GM23248 (cell line): Measurements from ENCODE around the gene KCNK6. TPM values are rescaled to one million over a fixed set of nuclear protein-coding genes. Genes with fewer than 3 reads are reported as not detected.

Source experiments
- DNase-seq: peaks from one replicate; pipeline ENCODE4 v3.0.0-alpha.2; 2015
- H2AFZ ChIP-seq: fragments of 200-600 bp; sonication (generic); 2 replicates; pipeline ENCODE4 v1.6.1; 2016; ENCODE audit warnings: antibody characterized with exemption
- H3F3A ChIP-seq: fragments of 200-600 bp; sonication (generic); 2 replicates; pipeline ENCODE4 v1.6.1; 2016; ENCODE audit warnings: mild to moderate bottlenecking, antibody characterized with exemption, mixed run types; ENCODE audit not compliant: insufficient read depth
- H3K27ac ChIP-seq: fragments of 200-600 bp; sonication (generic); 2 replicates; pipeline ENCODE4 v1.5.1; 2016; ENCODE audit warnings: mild to moderate bottlenecking
- H3K27me3 ChIP-seq: fragments of 200-600 bp; sonication (generic); replicated peaks from 2 replicates; pipeline ENCODE4 v1.6.1; 2016; ENCODE audit warnings: mild to moderate bottlenecking; ENCODE audit not compliant: insufficient read depth
- H3K36me3 ChIP-seq: fragments of 200-600 bp; sonication (generic); 2 replicates; pipeline ENCODE4 v1.6.1; 2016; ENCODE audit warnings: low read depth, mild to moderate bottlenecking
- H3K4me1 ChIP-seq: fragments of 200-600 bp; sonication (generic); 2 replicates; pipeline ENCODE4 v1.6.1; 2016; ENCODE audit warnings: mild to moderate bottlenecking; ENCODE audit not compliant: insufficient read depth
- H3K4me2 ChIP-seq: fragments of 200-600 bp; sonication (generic); one replicate; pipeline ENCODE4 v1.6.1; 2016; ENCODE audit warnings: mild to moderate bottlenecking; ENCODE audit not compliant: unreplicated experiment
- H3K4me3 ChIP-seq: fragments of 200-600 bp; sonication (generic); 2 replicates; pipeline ENCODE4 v1.5.1; 2016; ENCODE audit warnings: mild to moderate bottlenecking
- H3K79me2 ChIP-seq: fragments of 200-600 bp; sonication (generic); 2 replicates; pipeline ENCODE4 v1.6.1; 2016; ENCODE audit warnings: mild to moderate bottlenecking; ENCODE audit not compliant: insufficient read depth
- H3K9ac ChIP-seq: fragments of 200-600 bp; sonication (generic); 2 replicates; pipeline ENCODE4 v1.6.1; 2016; ENCODE audit warnings: mild to moderate bottlenecking
- H3K9me2 ChIP-seq: fragments of 200-600 bp; sonication (generic); 2 replicates; pipeline ENCODE4 v1.6.1; 2016; ENCODE audit warnings: mixed run types, mild to moderate bottlenecking, moderate library complexity; ENCODE audit not compliant: insufficient read depth
- H3K9me3 ChIP-seq: fragments of 200-600 bp; sonication (generic); one replicate; pipeline ENCODE4 v1.6.1; 2017; ENCODE audit warnings: low read depth
- H4K20me1 ChIP-seq: fragments of 200-600 bp; sonication (generic); 2 replicates; pipeline ENCODE4 v1.6.0; 2016; ENCODE audit not compliant: insufficient read depth
- EZH2 ChIP-seq: fragments of 200-600 bp; sonication (generic); IDR thresholded peaks from 2 replicates; pipeline ENCODE4 v1.6.1; 2018; ENCODE audit warnings: antibody characterized with exemption, mild to moderate bottlenecking; ENCODE audit not compliant: insufficient read depth, poor library complexity, severe bottlenecking
- EZH2phosphoT487 ChIP-seq: fragments of 200-600 bp; sonication (generic); IDR thresholded peaks from 2 replicates; pipeline ENCODE4 v1.6.1; 2018; ENCODE audit warnings: antibody characterized with exemption, moderate library complexity, mild to moderate bottlenecking, low read depth; ENCODE audit not compliant: insufficient read depth
- WGBS, 2 experiments: methylation state at CpG; one replicate each; pipeline ENCODE4 v1.1.6; 2015 to 2017; ENCODE audit warnings: low lambda C conversion rate in 2 of 2, low coverage in 1 of 2; ENCODE audit errors: missing lambda C conversion rate in 2 of 2; 5-methylcytosine and 5-hydroxymethylcytosine counted together
- in situ Hi-C: fragments of 300-500 bp; cut with MboI; formaldehyde crosslinking; loops from 2 replicates; pipeline ENCODE4 v1.15.0; 2020
- polyA plus RNA-seq: library from polyadenylated mRNA; unstranded; fragments of >200 nt; fragmentation: Nextera tagmentation; extraction: Ambion mirVana; gene quantifications from 2 replicates; pipeline ENCODE4 v1.2.1, GENCODE V29; 2016
- total RNA-seq: library from RNA; depleted of rRNA; stranded (reverse); fragments of >200 nt; shearing (Covaris generic); gene quantifications from 2 replicates; pipeline ENCODE4 v1.2.3, GENCODE V29; 2014

KCNK6 gene
- total and polyA plus RNA-seq, 2 experiments from 2014 or later: 12.1 to 15.5 TPM

- Histone ChIP-seq H3K27me3 (no peaks in the 10 kb centered on the region), H2AFZ (no peak overlapping the region), H3K79me2 (peaks cover 8% of the 10 kb centered on the region; the same call in 1 of the 2 replicates), H3K4me2 (no peak overlapping the region), H3K9me2 (no peaks in the 10 kb centered on the region), H3K4me1 (peaks cover 7% of the 10 kb centered on the region), H3F3A (peaks cover 14% of the 10 kb centered on the region), H3K27ac (no peak overlapping the region), H4K20me1 (no peaks in the 10 kb centered on the region), H3K9ac (no peak overlapping the region), H3K4me3 (no peak overlapping the region), H3K9me3 (no peaks in the 10 kb centered on the region), H3K36me3 (no peaks in the 10 kb centered on the region; the same call in 1 of the 2 replicates)
- TF ChIP-seq EZH2: no peak
- TF ChIP-seq EZH2phosphoT487: no peak
- no peak for DNase-seq
- WGBS, 2 experiments: 96 to 97% methylated on average over 3 of the region's 3 CpGs
- in situ Hi-C loops: no loop called here
These were observed 13.4 kb upstream of the KCNK6 start for GRCh38 chr19:38306236-38306635.

- Histone ChIP-seq H3K4me1 (no peaks in the 10 kb centered on the region; the same call in 1 of the 2 replicates), H3K36me3 (no peaks in the 10 kb centered on the region; the same call in 1 of the 2 replicates), H3K9ac (no peak overlapping the region), H3K9me2 (no peaks in the 10 kb centered on the region), H3K27ac (no peak overlapping the region), H4K20me1 (no peaks in the 10 kb centered on the region), H3K27me3 (no peaks in the 10 kb centered on the region), H3K9me3 (no peaks in the 10 kb centered on the region), H2AFZ (no peak overlapping the region), H3K4me3 (no peak overlapping the region), H3F3A (peaks cover 7% of the 10 kb centered on the region), H3K79me2 (peaks cover 16% of the 10 kb centered on the region; the same call in 1 of the 2 replicates), H3K4me2 (no peak overlapping the region)
- WGBS, 2 experiments: 96 to 100% methylated on average over 4 of the region's 4 CpGs
- DNase-seq: no peak
- in situ Hi-C loops: no loop called here
- TF ChIP-seq EZH2 (no peak), EZH2phosphoT487 (no peak)
These were observed 12.6 kb upstream of the KCNK6 start for GRCh38 chr19:38307076-38307475.

- no peak overlapping the region for H3K4me2 ChIP-seq
These were observed 12.0 kb upstream of the KCNK6 start for GRCh38 chr19:38307597-38307996.

GRCh38 chr19:38308006-38308766 is 11.5 kb upstream of the KCNK6 start:
- in situ Hi-C loops: no loop called here
- Histone ChIP-seq H3K9ac (no peak overlapping the region), H3K9me2 (no peaks in the 10 kb centered on the region), H3F3A (no peaks in the 10 kb centered on the region), H4K20me1 (no peaks in the 10 kb centered on the region), H3K4me1 (no peaks in the 10 kb centered on the region; the same call in 1 of the 2 replicates), H2AFZ (no peak overlapping the region), H3K4me2 (no peak overlapping the region), H3K27ac (no peak overlapping the region), H3K4me3 (no peak overlapping the region), H3K27me3 (no peaks in the 10 kb centered on the region), H3K79me2 (peaks cover 27% of the 10 kb centered on the region), H3K9me3 (no peaks in the 10 kb centered on the region), H3K36me3 (no peaks in the 10 kb centered on the region; the same call in 1 of the 2 replicates)
- DNase-seq: no peak
- WGBS, 2 experiments: 85 to 90% methylated on average over 12 of the region's 12 CpGs
- TF ChIP-seq EZH2phosphoT487 (no peak), EZH2 (no peak)

More at GRCh38 chr19:38307597-38307996, 12.0 kb upstream of the KCNK6 start:
- Histone ChIP-seq H3K27me3 (no peaks in the 10 kb centered on the region), H3K79me2 (peaks cover 21% of the 10 kb centered on the region), H3K27ac (no peak overlapping the region), H3K36me3 (no peaks in the 10 kb centered on the region; the same call in 1 of the 2 replicates), H4K20me1 (no peaks in the 10 kb centered on the region), H3K9me2 (no peaks in the 10 kb centered on the region), H3K9me3 (no peaks in the 10 kb centered on the region), H3F3A (peaks cover 2% of the 10 kb centered on the region; the same call in 1 of the 2 replicates), H3K4me3 (no peak overlapping the region), H2AFZ (no peak overlapping the region), H3K9ac (no peak overlapping the region), H3K4me1 (no peaks in the 10 kb centered on the region; the same call in 1 of the 2 replicates)
- TF ChIP-seq EZH2phosphoT487 (no peak), EZH2 (no peak)
- DNase-seq: no peak
- in situ Hi-C loops: no loop called here
- WGBS, 2 experiments: 92 to 95% methylated on average over 7 to 8 of the region's 8 CpGs
